A549 (cell line): ENCODE results near the gene RHBDF2. TPM values are rescaled to one million over a fixed set of nuclear protein-coding genes. Genes with fewer than 3 reads are reported as not detected.

Experiments used
- ATAC-seq, 2 experiments: fragments of 200-7000 bp in 1 of 2; fragments of >200 bp in 1 of 2; cut with Nextera tagmentation in 1 of 2; cut with Tn5 transposase in 1 of 2; 3 replicates each; pipeline versions ENCODE4 v1.8.0 to v1.9.1; 2018 to 2020; ENCODE audit warnings: mild to moderate bottlenecking in 1 of 2, moderate library complexity in 1 of 2
- CTCF ChIA-PET: fragments of 300-600 bp; sonication (Branson Sonifier 250); formaldehyde crosslinking; extraction: SDS; loops from one replicate; lab custom pipeline; 2021; ENCODE audit warnings: antibody characterized with exemption, inconsistent platforms; lab: Yijun Ruan, JAX
- POLR2A ChIA-PET: fragments of 350-600 bp; formaldehyde crosslinking; extraction: SDS; loops from one replicate; lab custom pipeline; 2021; ENCODE audit warnings: antibody characterized with exemption, inconsistent platforms; lab: Yijun Ruan, JAX
- DNase-seq, 2 experiments: peaks; one replicate each; pipeline versions ENCODE4 v3.0.0 to v3.0.0-alpha.2; 2011 to 2016; ENCODE audit warnings: low read depth in 1 of 2, low spot score in 1 of 2
- FAIRE-seq: peaks from 2 replicates; lab custom pipeline; 2011; peaks lifted over from hg19 to GRCh38; lab: Jason Lieb, UNC
- H3K27ac ChIP-seq, 2 experiments: fragments of >200 bp; sonication (Bioruptor Twin); formaldehyde crosslinking; 3 replicates each; pipeline ENCODE4 v1.5.1; 2016 to 2017
- H3K4me1 ChIP-seq: fragments of >200 bp; sonication (Bioruptor Twin); formaldehyde crosslinking; 3 replicates; pipeline ENCODE4 v1.6.1; 2016
- H3K4me2 ChIP-seq: fragments of >200 bp; sonication (Bioruptor Twin); formaldehyde crosslinking; 3 replicates; pipeline ENCODE4 v1.6.1; 2016
- H3K4me3 ChIP-seq: fragments of >200 bp; sonication (Bioruptor Twin); formaldehyde crosslinking; 3 replicates; pipeline ENCODE4 v1.5.1; 2016
- H3K9me3 ChIP-seq: fragments of >200 bp; sonication (Bioruptor Twin); formaldehyde crosslinking; 3 replicates; pipeline ENCODE4 v1.6.1; 2016
- BHLHE40 ChIP-seq: IDR thresholded peaks from 2 replicates; pipeline ENCODE4 v1.6.1; 2012; ENCODE audit warnings: low read depth, low read length, inconsistent platforms
- CEBPB ChIP-seq, 2 experiments: fragments of >200 bp in 1 of 2; sonication (Bioruptor Twin) in 1 of 2; formaldehyde crosslinking in 1 of 2; IDR thresholded peaks; 2 replicates each; pipeline ENCODE4 v1.6.1; 2012 to 2016
- GATA3 ChIP-seq: IDR thresholded peaks from 2 replicates; pipeline ENCODE4 v1.6.1; 2012; ENCODE audit warnings: borderline replicate concordance
- HDAC2 ChIP-seq: fragments of 200-600 bp; sonication (generic); IDR thresholded peaks from 2 replicates; pipeline ENCODE4 v1.6.1; 2016
- HES2 ChIP-seq: fragments of >200 bp; sonication (Bioruptor Twin); formaldehyde crosslinking; IDR thresholded peaks from 2 replicates; pipeline ENCODE4 v1.6.1; 2016
- HEYL ChIP-seq: fragments of 250-450 bp; sonication (Bioruptor Pico); IDR thresholded peaks from 2 replicates; pipeline ENCODE4 v1.8.0; 2021; ENCODE audit warnings: mild to moderate bottlenecking, moderate library complexity
- JUNB ChIP-seq: fragments of >200 bp; sonication (Bioruptor Twin); formaldehyde crosslinking; IDR thresholded peaks from 2 replicates; pipeline ENCODE4 v1.6.1; 2016
- MAZ ChIP-seq: fragments of 150-350 bp; IDR thresholded peaks from 2 replicates; pipeline ENCODE4 v1.6.1; 2014; ENCODE audit warnings: antibody characterized with exemption, low read depth, low read length, borderline replicate concordance
- NFE2L2 ChIP-seq: fragments of 150-350 bp; conservative IDR thresholded peaks from 2 replicates; pipeline ENCODE4 v1.6.1; 2014; ENCODE audit warnings: low read length
- PHF8 ChIP-seq: fragments of 200-600 bp; sonication (generic); IDR thresholded peaks from 2 replicates; pipeline ENCODE4 v1.6.1; 2016; ENCODE audit warnings: low read depth, mild to moderate bottlenecking, antibody characterized with exemption, moderate library complexity, borderline replicate concordance
- POLR2A ChIP-seq: IDR thresholded peaks from 2 replicates; pipeline ENCODE4 v1.6.1; 2012; ENCODE audit warnings: mild to moderate bottlenecking, low read length
- RAD21 ChIP-seq, 2 experiments: fragments of >200 bp in 1 of 2; sonication (Bioruptor Twin) in 1 of 2; formaldehyde crosslinking in 1 of 2; IDR thresholded peaks in 1 of 2; conservative IDR thresholded peaks in 1 of 2; 2 replicates in 1 of 2; 3 replicates in 1 of 2; pipeline ENCODE4 v1.6.1; 2012 to 2018; ENCODE audit warnings: inconsistent platforms in 1 of 2
- RARB ChIP-seq: fragments of 250-450 bp; sonication (Bioruptor Pico); IDR thresholded peaks from 2 replicates; pipeline ENCODE4 v1.8.0; 2021; ENCODE audit warnings: mild to moderate bottlenecking, moderate library complexity
- RNF2 ChIP-seq: fragments of 200-600 bp; sonication (generic); IDR thresholded peaks from 2 replicates; pipeline ENCODE4 v1.6.1; 2016; ENCODE audit warnings: low read depth, mild to moderate bottlenecking, antibody characterized with exemption, moderate library complexity, borderline replicate concordance
- SMC3 ChIP-seq: fragments of >200 bp; sonication (Bioruptor Twin); formaldehyde crosslinking; IDR thresholded peaks from 3 replicates; pipeline ENCODE4 v1.6.1; 2018; ENCODE audit warnings: inconsistent platforms
- USF2 ChIP-seq: fragments of 450-650 bp; IDR thresholded peaks from 2 replicates; pipeline ENCODE4 v1.6.1; 2014; ENCODE audit warnings: antibody characterized with exemption
- ZFP36 ChIP-seq: fragments of 450-650 bp; IDR thresholded peaks from 2 replicates; pipeline ENCODE4 v1.6.1; 2014; ENCODE audit warnings: borderline replicate concordance; ENCODE audit not compliant: partially characterized antibody
- ZSCAN20 ChIP-seq: fragments of 250-450 bp; sonication (Bioruptor Pico); IDR thresholded peaks from 2 replicates; pipeline ENCODE4 v1.8.0; 2022; ENCODE audit warnings: mild to moderate bottlenecking, moderate library complexity
- WGBS: methylation state at CpG from one replicate; pipeline ENCODE4 v1.1.6; 2017; ENCODE audit errors: missing lambda C conversion rate; 5-methylcytosine and 5-hydroxymethylcytosine counted together
- polyA plus RNA-seq, 4 experiments: library from polyadenylated mRNA; depleted of rRNA in 3 of 4; stranded (reverse); fragments of >200 nt; fragmentation: RNase III in 1 of 4; extraction: RNeasy Plus Mini Kit Qiagen cat#74134 plus additional on column Dnase treatment in 1 of 4; gene quantifications; 2 replicates in 3 of 4; 3 replicates in 1 of 4; pipeline ENCODE4 v1.2.3, GENCODE V29; 2011 to 2017
- TF ChIP-seq, protein P1 (sequence below): fragments of >200 bp; sonication (Bioruptor Twin); formaldehyde crosslinking; IDR thresholded peaks from 3 replicates; pipeline ENCODE4 v1.5.1; 2016

The RHBDF2 gene
- polyA plus RNA-seq, 2 of the 4 experiments (the other 2 are of a cell fraction) = 14.0 to 42.9 TPM

- Histone ChIP-seq H3K4me3 (no peak overlapping the region), H3K4me2 (no peak overlapping the region), H3K9me3 (no peaks in the 10 kb centered on the region), H3K27ac (peak overlapping the region in 1 of 2 experiments; percentile 35; a peak in 2 of 6 replicates), H3K4me1 (peaks cover 36% of the 10 kb centered on the region)
- POLR2A ChIA-PET = no interaction called here
- FAIRE-seq (no peak), ATAC-seq (no peak), DNase-seq (no peak)
- TF ChIP-seq CEBPB (IDR thresholded peaks at IDR 0.05) (no peak), GATA3 (no peak), ZSCAN20 (CRISPR knock-in tag) (no peak), RARB (CRISPR knock-in tag) (no peak), PHF8 (no peak), NFE2L2 (no peak), RAD21 (conservative IDR thresholded peaks at IDR 0.05 in 1 of 2, IDR thresholded peaks at IDR 0.05 in 1 of 2) (no peak), HDAC2 (no peak), JUNB (no peak), RNF2 (no peak), MAZ (no peak), POLR2A (no peak), ZFP36 (no peak)
- WGBS = 67% methylated on average over 9 of the region's 9 CpGs
- CTCF ChIA-PET = interaction anchor here (0.6 to 15.7 kb wide), 14 partner anchors 9 to 587 kb away, joined by 3 to 185 read pairs (median 4); partner anchors contain the start of gene PRCD
Observed at GRCh38 chr17:76548378-76549214, 47.4 kb upstream of the RHBDF2 start.

- H3K4me1 ChIP-seq = peaks cover 36% of the 10 kb centered on the region
- POLR2A ChIA-PET = interaction anchor here (2.3 kb wide), 1 partner anchor 9 kb away, joined by 11 read pairs; no protein-coding TSS in a partner anchor
- peak; percentile 7 for TF ChIP-seq ZFP36
- no peak for TF ChIP-seq HEYL (CRISPR knock-in tag)
- TF ChIP-seq, all 56 proteins: peak for 1
- no peak overlapping the region; a peak in 2 of 6 replicates for H3K27ac ChIP-seq
- FAIRE-seq = no peak
- H3K4me2 ChIP-seq = no peak overlapping the region
- 53% methylated on average over 2 of the region's 2 CpGs for WGBS
- DNase-seq = no peak
- CTCF ChIA-PET = interaction anchor here (0.8 to 17.7 kb wide), 13 partner anchors 8 to 225 kb away, joined by 3 to 362 read pairs (median 18); partner anchors contain the start of gene PRCD
- H3K4me3 ChIP-seq = no peak overlapping the region
- H3K9me3 ChIP-seq = no peaks in the 10 kb centered on the region
- no peak for ATAC-seq
Observed at GRCh38 chr17:76547642-76548202, 46.5 kb upstream of the RHBDF2 start.

DNA sequence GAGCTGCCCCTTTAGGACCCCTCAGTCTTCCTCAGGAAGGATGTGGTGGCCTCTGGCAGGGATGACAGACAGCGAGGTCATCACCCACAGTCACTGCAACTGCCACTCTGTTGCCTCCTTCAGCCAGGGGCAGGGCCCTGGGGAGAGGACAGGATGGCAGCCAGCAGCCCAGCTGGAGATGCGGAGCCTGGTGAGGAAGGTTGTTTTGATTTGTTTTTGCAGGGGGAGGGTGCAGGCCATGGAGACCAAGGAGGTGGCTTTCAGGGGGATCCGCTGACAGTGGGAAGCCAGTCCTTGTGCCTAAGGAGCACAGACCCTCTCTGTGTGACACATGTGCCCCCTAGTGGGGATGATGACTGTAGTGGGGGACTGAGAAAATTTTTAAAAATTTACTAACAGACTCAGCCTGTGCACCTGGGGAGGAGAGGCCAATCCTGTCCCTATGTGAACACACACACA lies 46.0 kb upstream of the RHBDF2 start:
- no peak overlapping the region for H3K4me2 ChIP-seq
- TF ChIP-seq USF2 (peak; percentile 73), RAD21 (conservative IDR thresholded peaks at IDR 0.05 in 1 of 2, IDR thresholded peaks at IDR 0.05 in 1 of 2) (peak; percentile 86 to 95), HES2 (no peak), BHLHE40 (no peak), SMC3 (peak; percentile 83)
- TF ChIP-seq, protein P1, sequence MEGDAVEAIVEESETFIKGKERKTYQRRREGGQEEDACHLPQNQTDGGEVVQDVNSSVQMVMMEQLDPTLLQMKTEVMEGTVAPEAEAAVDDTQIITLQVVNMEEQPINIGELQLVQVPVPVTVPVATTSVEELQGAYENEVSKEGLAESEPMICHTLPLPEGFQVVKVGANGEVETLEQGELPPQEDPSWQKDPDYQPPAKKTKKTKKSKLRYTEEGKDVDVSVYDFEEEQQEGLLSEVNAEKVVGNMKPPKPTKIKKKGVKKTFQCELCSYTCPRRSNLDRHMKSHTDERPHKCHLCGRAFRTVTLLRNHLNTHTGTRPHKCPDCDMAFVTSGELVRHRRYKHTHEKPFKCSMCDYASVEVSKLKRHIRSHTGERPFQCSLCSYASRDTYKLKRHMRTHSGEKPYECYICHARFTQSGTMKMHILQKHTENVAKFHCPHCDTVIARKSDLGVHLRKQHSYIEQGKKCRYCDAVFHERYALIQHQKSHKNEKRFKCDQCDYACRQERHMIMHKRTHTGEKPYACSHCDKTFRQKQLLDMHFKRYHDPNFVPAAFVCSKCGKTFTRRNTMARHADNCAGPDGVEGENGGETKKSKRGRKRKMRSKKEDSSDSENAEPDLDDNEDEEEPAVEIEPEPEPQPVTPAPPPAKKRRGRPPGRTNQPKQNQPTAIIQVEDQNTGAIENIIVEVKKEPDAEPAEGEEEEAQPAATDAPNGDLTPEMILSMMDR = peak; percentile 80
- TF ChIP-seq, all 56 proteins: peak for 4
- ATAC-seq = peak; percentile 66 to 89
- POLR2A ChIA-PET = interaction anchor here (2.3 kb wide), 1 partner anchor 10 kb away, joined by 11 read pairs; no protein-coding TSS in a partner anchor
- Histone ChIP-seq H3K4me1 (peaks cover 36% of the 10 kb centered on the region), H3K27ac (peak overlapping the region in 1 of 2 experiments; percentile 49; a peak in 4 of 6 replicates), H3K4me3 (no peak overlapping the region), H3K9me3 (no peaks in the 10 kb centered on the region)
- DNase-seq = peak; percentile 72 to 74
- CTCF ChIA-PET = interaction anchor here (0.6 to 17.7 kb wide), 25 partner anchors 10 to 868 kb away, joined by 3 to 362 read pairs (median 4); partner anchors contain the start of genes CYGB and RHBDF2
- 59% methylated on average over 3 of the region's 3 CpGs for WGBS
- no peak for FAIRE-seq
